ENCODE measurements around the gene DGKA.
"Not testable (repeated sequence)": the region's sequence is repeated elsewhere in the genome, so short reads cannot be mapped to it uniquely, and the experiment has no call there.

Gene DGKA

DNA sequence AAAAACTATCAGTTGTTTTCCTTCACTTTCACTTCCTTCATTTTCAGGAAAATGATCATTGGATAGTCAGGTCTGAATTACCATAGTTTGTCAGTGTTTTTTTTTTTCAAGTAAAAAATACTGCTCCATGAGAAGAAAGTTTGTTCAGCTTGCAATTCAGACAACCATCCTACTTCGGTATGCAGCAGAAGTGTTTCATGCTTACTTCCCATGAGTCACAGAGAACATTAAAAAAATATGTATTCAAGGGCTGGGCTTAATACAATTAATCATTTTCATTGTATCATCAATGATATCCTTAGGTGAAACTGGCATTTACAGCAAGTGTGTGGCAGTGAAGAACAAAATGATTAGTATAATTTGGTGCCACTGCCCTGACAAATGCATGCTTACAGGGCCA lies 24.9 kb upstream of the DGKA start:
- ChIA-PET POLR2A (interaction anchor here (0.6 kb wide), 1 partner anchor 77 kb away, joined by 4 read pairs; the partner anchor contains the start of gene DNAJC14), CTCF (interaction anchor here (1.4 to 2.1 kb wide), 3 partner anchors 21 to 168 kb away, joined by 3 to 7 read pairs (median 3); no protein-coding TSS in a partner anchor)
- no peak for DNase-seq (ENCODE audit: low read depth, low spot score)

GRCh38 chr12:55908726-55909512 lies 22.0 kb upstream of the DGKA start:
- no peak overlapping the region for H3K4me3 ChIP-seq (ENCODE audit: low read depth, low read length)
- POLR2A ChIA-PET, result no interaction called here
- CTCF ChIA-PET, result interaction anchor here (1.1 kb wide), 1 partner anchor 16 kb away, joined by 4 read pairs; no protein-coding TSS in a partner anchor
- DNase-seq (ENCODE audit: low read depth, low spot score), result no peak
- TF ChIP-seq, protein P1, sequence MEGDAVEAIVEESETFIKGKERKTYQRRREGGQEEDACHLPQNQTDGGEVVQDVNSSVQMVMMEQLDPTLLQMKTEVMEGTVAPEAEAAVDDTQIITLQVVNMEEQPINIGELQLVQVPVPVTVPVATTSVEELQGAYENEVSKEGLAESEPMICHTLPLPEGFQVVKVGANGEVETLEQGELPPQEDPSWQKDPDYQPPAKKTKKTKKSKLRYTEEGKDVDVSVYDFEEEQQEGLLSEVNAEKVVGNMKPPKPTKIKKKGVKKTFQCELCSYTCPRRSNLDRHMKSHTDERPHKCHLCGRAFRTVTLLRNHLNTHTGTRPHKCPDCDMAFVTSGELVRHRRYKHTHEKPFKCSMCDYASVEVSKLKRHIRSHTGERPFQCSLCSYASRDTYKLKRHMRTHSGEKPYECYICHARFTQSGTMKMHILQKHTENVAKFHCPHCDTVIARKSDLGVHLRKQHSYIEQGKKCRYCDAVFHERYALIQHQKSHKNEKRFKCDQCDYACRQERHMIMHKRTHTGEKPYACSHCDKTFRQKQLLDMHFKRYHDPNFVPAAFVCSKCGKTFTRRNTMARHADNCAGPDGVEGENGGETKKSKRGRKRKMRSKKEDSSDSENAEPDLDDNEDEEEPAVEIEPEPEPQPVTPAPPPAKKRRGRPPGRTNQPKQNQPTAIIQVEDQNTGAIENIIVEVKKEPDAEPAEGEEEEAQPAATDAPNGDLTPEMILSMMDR (IDR thresholded peaks at IDR 0.05; ENCODE audit: insufficient read depth, low read length, missing control alignments), result no peak

More for the DNA sequence above, 24.9 kb upstream of the DGKA start:
- TF ChIP-seq, protein P1 (IDR thresholded peaks at IDR 0.05; ENCODE audit: insufficient read depth, low read length, missing control alignments), result no peak
- no peak overlapping the region for H3K4me3 ChIP-seq (ENCODE audit: low read depth, low read length)

GRCh38 chr12:55909513-55909884 lies 21.5 kb upstream of the DGKA start:
- ChIA-PET POLR2A (no interaction called here), CTCF (interaction anchor here (1.1 kb wide), 1 partner anchor 15 kb away, joined by 4 read pairs; no protein-coding TSS in a partner anchor)
- H3K4me3 ChIP-seq (ENCODE audit: low read depth, low read length), result no peak overlapping the region
- TF ChIP-seq, protein P1 (IDR thresholded peaks at IDR 0.05; ENCODE audit: insufficient read depth, low read length, missing control alignments), result no peak
- no peak for DNase-seq (ENCODE audit: low read depth, low spot score)

DNA sequence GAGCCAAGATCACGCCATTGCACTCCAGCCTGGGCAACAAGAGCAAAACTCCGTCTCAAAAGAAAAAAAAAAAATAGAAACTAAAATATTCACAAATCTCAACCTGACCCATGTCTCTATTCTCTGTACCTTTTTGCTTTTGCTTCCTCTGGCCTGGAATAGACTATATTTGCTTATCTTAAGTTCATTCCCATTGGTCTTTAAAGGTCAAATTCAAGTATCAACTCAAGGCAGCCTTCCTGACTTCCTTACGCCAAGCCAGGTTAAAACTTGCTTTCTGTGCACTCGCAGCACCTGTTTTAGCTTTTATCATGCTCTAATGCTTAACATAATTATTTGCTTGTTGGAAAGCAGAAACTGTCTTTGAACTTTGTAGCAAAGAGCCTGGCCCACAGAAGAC lies 18.1 kb upstream of the DGKA start:
- H3K4me3 ChIP-seq (ENCODE audit: low read depth, low read length), result no peak overlapping the region
- CTCF ChIA-PET, result interaction anchor here (1.7 to 2.5 kb wide), 2 partner anchors 14 to 28 kb away, joined by 4 to 14 read pairs; partner anchors contain the start of gene PYM1
- POLR2A ChIA-PET, result no interaction called here
- no peak for DNase-seq (ENCODE audit: low read depth, low spot score)
- TF ChIP-seq, protein P1 (IDR thresholded peaks at IDR 0.05; ENCODE audit: insufficient read depth, low read length, missing control alignments), result no peak

DNA sequence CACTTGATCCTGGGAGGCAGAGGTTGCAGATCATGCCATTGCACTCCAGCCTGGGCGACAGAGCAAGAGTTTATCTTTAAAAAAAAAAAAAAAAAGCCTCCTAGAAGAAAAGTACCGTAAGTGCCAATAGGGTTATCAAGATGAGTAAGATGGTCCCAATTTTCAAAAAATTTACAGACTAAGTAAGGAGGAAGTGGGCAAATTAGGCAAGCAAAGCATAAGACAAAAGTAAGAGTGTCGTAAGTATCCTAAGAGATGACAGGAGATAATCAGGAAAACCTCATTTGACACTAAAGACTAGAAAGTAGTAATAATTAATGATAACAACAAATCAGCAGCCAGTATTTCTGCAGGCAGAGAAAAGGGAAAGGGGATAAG lies 15.5 kb upstream of the DGKA start:
- ChIA-PET POLR2A (interaction anchor here (0.7 kb wide), 1 partner anchor 68 kb away, joined by 3 read pairs; no protein-coding TSS in a partner anchor), CTCF (interaction anchor here (2.0 to 3.1 kb wide), 2 partner anchors 11 to 25 kb away, joined by 5 to 31 read pairs; partner anchors contain the start of gene PYM1)
- H3K4me3 ChIP-seq (ENCODE audit: low read depth, low read length), result no peak overlapping the region
- no peak for DNase-seq (ENCODE audit: low read depth, low spot score)
- TF ChIP-seq, protein P1 (IDR thresholded peaks at IDR 0.05; ENCODE audit: insufficient read depth, low read length, missing control alignments), result no peak

DNA sequence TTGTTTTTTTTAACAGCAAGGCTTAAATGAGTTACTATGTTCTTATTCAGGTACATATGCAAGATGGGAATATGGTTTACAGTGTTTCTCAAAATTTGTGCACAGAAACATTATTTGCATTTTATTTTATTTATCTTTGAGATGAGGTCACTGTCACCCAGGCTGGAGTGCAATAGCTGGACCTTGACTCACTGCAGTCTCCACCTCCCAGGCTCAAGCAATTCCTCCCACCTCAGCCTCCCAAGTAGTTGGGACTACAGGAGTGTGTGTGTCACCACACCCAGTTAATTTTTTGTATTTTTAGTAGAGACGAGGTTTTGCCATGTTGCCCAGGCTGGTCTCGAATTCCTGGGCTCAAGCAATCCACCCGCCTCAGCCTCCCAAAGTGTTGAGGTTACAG lies 11.9 kb upstream of the DGKA start:
- CTCF ChIA-PET, result interaction anchor here (1.3 kb wide), 1 partner anchor 11 kb away, joined by 3 read pairs; no protein-coding TSS in a partner anchor
- DNase-seq (ENCODE audit: low read depth, low spot score); H3K4me3 ChIP-seq (ENCODE audit: low read depth, low read length); POLR2A ChIA-PET: not testable (repeated sequence)
